Stimulated activated CD4-positive, alpha-beta T cell treated with anti-CD3 and anti-CD28 coated beads, TNF-alpha, amount 100 ng/mL, for 48 hours (primary cell): ENCODE data around the gene GPD1L.
"Not testable (repeated sequence)": the region's sequence is repeated elsewhere in the genome, so short reads cannot be mapped to it uniquely, and the experiment has no call there.

ENCODE experiments used
- DNase-seq, 3 donors: peaks; one replicate each; pipeline ENCODE4 v3.0.0-alpha.2; 2020; ENCODE audit warnings: low read depth in 3 of 3

GPD1L gene

GRCh38 chr3:32180141-32180784 is 73.8 kb downstream of the GPD1L start:
- DNase-seq = no peak

- no peak for DNase-seq
Observed at GRCh38 chr3:32181365-32181764, 74.9 kb downstream of the GPD1L start.

- no peak for DNase-seq
Observed at GRCh38 chr3:32181796-32182195, 75.4 kb downstream of the GPD1L start.

GRCh38 chr3:32184187-32184730 is 77.8 kb downstream of the GPD1L start:
- no peak for DNase-seq

GRCh38 chr3:32186097-32186496 is 79.7 kb downstream of the GPD1L start:
- no peak for DNase-seq

GRCh38 chr3:32186876-32187275 is 80.5 kb downstream of the GPD1L start:
- DNase-seq = no peak

- DNase-seq = no peak
Observed at GRCh38 chr3:32189693-32190092, 83.3 kb downstream of the GPD1L start.

GRCh38 chr3:32190556-32190955 is 84.1 kb downstream of the GPD1L start:
- not testable (repeated sequence) for DNase-seq

- DNase-seq = no peak
Observed at GRCh38 chr3:32193101-32193500, 86.7 kb downstream of the GPD1L start.

GRCh38 chr3:32194653-32195052 is 88.2 kb downstream of the GPD1L start:
- DNase-seq = no peak

GRCh38 chr3:32195995-32196540 is 89.6 kb downstream of the GPD1L start:
- DNase-seq = no peak

GRCh38 chr3:32197991-32198390 is 91.6 kb downstream of the GPD1L start:
- no peak for DNase-seq

- no peak for DNase-seq
Observed at GRCh38 chr3:32198714-32199113, 92.3 kb downstream of the GPD1L start.

- DNase-seq = no peak
Observed at GRCh38 chr3:32200490-32200889, 94.1 kb downstream of the GPD1L start.

GRCh38 chr3:32200992-32201758 is 94.8 kb downstream of the GPD1L start:
- DNase-seq = no peak

- no peak for DNase-seq
Observed at GRCh38 chr3:32202496-32202895, 96.1 kb downstream of the GPD1L start.

- DNase-seq = no peak
Observed at GRCh38 chr3:32203854-32204253, 97.4 kb downstream of the GPD1L start.

- DNase-seq = no peak
Observed at GRCh38 chr3:32208447-32208846, 102.0 kb downstream of the GPD1L start.

- no peak for DNase-seq
Observed at GRCh38 chr3:32215185-32215584, 108.8 kb downstream of the GPD1L start.

GRCh38 chr3:32216172-32216783 is 109.9 kb downstream of the GPD1L start:
- no peak for DNase-seq

GRCh38 chr3:32217339-32217738 is 110.9 kb downstream of the GPD1L start:
- DNase-seq = no peak
